Stimulated activated CD4-positive, alpha-beta T cell treated with anti-CD3 and anti-CD28 coated beads, Interleukin-4, amount 100 ng/mL, for 24 hours (primary cell): Measurements from ENCODE around the gene COL4A1.

ENCODE experiments used
- DNase-seq: peaks from one replicate; pipeline ENCODE4 v3.0.0-alpha.2; 2020

COL4A1 gene

DNA sequence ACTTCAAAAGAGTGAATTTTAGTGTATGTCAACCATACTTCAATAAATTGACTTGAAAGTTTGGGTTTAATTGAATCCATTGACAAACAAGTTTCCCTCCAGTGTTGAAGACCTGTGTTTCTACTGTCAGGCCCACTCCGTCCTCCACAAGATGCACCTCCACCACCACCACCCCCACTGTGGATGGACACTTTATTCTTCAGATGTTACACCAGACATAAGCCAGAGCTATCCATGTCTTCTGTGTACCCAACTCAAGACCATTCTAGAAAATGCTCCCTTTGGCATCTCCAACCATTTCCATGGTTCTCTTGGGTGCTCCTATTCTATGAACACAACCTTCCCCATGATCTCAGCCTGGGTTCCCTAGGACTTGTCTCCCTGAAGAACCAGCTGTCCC is 207.0 kb downstream of the COL4A1 start:
- DNase-seq = no peak
